Dermis blood vessel endothelial cell (primary cell): ENCODE data around the gene PAPPA. TPM values are rescaled to one million over a fixed set of nuclear protein-coding genes. Genes with fewer than 3 reads are reported as not detected.

ENCODE experiments used
- DNase-seq: peaks from one replicate; pipeline ENCODE4 v3.0.0; 2010
- total RNA-seq: library from RNA; depleted of rRNA; stranded (reverse); fragments of >200 nt; gene quantifications from 2 replicates; pipeline ENCODE4 v1.2.3, GENCODE V29; 2014

Gene PAPPA
- total RNA-seq, 1 donor from 2014 or later, result 0.34 TPM

DNA sequence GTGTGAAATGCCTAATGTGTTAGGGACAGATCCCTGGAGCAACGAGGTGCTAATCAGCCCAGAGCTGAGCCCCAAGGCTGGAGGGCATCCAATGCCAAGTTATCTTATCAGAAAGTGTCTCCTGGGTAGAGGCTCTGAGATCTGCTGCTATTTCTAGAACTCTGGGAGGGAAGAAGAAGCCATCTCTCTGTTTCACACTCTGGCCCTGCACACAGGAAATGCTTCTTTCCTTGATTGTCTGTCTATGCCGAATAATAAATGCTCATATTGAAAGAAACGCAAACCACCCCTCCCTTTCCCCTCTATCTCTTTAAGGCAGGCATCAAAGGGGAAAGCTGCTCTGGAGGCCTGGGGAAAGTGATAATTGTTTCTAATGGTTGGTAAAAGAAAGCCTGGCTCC is 166.7 kb downstream of the PAPPA start:
- no peak for DNase-seq

- DNase-seq, result no peak
These were observed 168.9 kb downstream of the PAPPA start for GRCh38 chr9:116322521-116322920.

GRCh38 chr9:116323012-116323411 is 169.4 kb downstream of the PAPPA start:
- DNase-seq, result no peak

GRCh38 chr9:116323571-116323970 is 170.0 kb downstream of the PAPPA start:
- DNase-seq, result no peak

DNA sequence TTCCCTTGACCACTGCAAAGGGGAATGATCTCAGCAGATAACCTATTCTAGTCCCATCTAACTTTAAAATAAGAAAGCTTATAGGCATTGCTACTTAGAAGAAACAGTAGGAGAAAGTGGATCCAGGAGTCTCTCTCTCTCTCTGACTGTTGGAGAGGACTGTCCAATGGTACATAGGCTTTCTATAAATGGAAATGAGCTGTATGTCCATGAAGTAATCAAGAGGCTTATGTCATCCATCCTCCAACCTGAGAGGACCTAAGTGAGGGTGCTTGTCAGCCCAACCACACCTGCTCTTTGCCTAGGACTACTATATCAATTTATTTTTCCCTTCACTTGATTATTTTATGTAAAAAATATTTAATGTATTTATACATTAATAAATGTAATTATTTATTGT is 172.3 kb downstream of the PAPPA start:
- no peak for DNase-seq

DNA sequence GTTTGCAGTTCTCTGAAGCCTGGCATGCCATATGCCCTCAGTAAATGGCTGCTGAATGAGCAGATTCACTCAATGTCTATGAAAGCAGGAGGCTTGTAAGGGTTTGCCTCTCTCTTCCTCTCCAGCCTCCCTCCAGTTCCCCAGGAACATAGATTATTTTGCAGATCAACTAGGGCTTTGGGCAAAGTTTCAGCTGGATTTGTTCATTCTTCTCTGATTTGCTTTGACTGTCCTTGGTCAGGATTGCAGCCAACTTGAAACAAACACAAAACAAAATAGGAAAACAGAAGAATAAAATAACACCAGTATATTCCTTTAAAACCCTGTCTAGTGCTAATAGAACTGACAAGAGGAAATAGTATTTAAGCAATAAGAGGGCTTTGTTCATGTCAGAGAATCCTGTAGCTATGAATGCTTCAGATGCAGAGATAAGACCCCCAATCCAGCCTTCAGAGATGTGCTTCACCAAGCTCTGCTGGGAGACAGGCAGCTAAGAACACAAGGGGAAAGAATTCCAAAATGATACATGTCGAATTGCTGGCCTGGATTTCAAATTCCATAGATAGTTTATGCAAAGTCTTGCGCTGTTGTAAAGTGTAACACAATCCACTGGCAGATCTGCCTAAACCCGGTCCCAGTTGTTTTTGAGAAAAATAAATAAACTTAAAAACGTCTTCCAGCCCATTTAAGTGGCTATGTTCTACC is 174.3 kb downstream of the PAPPA start:
- DNase-seq, result no peak

- no peak for DNase-seq
These were observed 175.9 kb downstream of the PAPPA start for GRCh38 chr9:116329470-116329869.

DNA sequence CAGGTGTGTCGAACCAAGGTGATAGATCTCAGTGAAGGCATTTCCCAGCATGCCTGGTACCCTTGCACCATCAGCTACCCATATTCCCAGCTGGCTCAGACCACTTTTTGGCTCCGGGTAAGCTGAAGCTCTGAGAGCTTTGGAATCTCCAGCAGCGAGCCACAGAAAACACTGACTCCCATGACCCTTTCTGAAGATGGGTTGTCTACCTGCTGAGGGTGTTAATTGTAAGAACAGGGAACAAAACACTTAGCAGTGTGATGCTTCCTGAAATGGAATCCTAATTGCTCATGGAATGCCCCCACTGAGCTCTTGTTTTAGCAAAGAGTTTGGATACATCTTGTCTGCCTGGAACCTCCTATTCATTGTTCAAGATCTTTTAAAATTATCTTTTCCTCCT is 177.7 kb downstream of the PAPPA start:
- DNase-seq, result no peak

DNA sequence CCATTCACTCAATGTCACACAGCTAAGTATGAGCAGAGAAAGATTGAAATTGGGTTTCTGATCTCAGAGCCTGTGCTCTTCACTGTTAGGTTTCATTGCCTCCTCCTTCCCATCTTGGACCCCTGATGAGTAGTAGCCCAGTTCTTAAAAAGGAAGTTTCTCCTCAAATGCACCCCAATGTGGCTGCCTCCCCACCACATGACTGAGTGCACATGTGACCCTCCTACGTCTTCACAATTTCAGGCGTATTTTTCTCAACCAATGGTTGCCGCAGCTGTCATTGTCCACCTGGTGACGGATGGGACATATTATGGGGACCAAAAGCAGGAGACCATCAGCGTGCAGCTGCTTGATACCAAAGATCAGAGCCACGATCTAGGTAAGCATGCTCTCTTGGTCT is 178.5 kb downstream of the PAPPA start:
- DNase-seq, result no peak

- no peak for DNase-seq
These were observed 179.7 kb downstream of the PAPPA start for GRCh38 chr9:116333254-116333653.

- no peak for DNase-seq
These were observed 181.1 kb downstream of the PAPPA start for GRCh38 chr9:116334546-116335150.

DNA sequence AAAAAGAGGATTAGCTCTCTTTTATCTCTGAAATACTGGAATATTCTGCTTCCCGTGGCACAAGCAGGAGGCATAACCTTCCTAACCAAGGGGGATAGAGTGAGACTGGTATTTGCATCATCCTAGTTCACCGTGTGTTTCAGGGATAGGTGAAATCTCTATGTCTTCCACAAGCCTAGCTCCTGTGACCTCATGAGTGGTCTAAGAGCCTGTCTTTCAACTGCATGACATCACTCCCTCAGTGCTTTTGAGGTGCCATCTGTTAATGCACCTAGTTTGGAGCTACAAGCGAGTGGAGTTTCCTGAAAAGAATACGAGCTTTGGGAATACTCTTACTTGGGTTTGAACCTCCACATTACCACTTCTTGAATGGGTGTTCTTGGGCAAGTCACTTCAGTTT is 181.8 kb downstream of the PAPPA start:
- no peak for DNase-seq

DNA sequence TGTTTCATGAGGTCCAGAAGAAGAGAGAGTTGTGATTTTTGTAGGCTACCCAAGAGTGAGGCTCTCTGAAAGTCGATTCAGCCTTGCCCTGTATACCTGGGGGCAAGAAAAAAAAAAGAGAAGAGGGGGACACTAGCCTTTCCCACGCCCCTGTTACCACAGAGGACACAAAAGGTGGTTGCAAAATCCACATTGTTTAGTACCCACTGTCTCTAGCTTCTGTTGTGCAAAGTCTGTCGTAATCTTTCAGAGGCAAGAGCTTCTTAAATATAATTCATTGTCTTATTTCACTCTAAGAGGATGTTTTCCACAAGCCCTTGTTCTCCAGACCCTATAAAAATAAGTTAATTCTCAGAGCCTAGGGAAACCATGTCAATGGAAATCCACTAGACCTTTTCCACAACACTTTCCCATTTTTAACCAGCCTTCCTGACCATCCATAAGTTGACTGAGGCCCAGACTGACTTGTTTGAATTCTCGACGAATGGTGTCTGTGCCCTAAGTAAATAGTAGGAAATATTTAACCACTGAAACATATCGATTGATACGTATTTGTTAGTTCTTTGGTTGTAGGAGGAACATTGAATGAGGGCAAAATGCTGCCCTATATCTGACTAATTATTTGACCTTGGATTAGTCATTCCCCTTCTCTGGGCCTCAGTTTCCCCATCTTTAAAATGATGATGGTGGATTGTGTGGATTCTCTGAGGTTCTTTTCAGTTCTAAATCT is 182.7 kb downstream of the PAPPA start:
- no peak for DNase-seq

- no peak for DNase-seq
These were observed 183.4 kb downstream of the PAPPA start for GRCh38 chr9:116337015-116337414.

DNA sequence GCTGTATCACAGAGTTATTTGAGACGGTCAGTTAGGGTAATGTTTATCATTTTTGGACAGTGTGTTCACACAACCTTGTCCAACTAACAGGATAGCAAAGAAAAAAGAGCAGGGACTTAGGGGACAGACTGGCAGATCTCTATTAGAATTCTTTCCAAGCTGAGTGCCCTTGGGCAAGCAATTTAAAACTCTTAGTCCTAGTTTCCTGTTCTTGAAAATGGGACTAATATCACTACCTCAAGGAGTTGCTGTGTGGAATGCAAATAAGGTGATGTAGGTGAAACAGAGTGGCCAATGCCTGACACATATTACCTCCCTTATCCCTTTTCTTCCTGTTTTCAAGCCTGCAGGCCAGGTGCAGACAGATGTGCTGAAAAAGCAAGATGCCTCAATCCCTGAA is 186.7 kb downstream of the PAPPA start:
- DNase-seq, result no peak

DNA sequence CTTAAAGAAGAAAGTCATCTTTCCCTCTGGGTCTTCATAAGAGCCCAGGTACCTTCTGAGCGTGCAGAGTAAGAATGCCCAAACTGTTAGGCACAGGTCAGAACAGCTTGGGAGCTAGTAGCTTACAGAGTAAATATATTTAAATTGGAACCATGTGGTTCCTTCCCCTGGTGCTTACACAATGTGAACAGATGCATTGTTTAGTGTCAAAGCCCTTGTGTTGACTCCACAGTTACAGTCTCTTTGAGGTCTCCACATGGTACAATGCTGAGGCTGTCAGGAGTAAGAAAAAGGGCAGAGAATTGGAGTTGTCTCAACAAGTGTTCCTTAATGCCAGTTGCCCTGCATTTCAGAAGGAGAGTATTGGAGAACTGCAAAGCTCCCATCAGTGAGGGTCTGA is 188.5 kb downstream of the PAPPA start:
- DNase-seq, result no peak

DNA sequence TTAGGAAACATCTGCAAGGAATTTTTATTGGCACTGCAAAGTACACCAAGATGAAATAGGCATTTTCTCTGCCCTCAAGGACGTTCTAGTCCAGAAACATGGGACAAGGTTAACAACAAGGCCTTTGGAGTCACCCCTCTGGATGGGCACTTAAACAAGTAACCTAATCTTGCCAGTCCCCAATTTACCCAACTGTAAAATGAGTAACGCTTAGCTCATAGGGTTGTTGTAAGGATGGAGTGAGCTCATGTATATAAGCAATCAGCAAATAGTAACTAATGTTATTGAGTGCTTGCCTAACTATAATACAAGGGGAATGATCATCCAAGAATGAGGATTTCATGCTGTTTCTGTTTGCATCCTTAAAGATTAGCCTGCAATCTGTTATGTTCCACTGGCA is 189.3 kb downstream of the PAPPA start:
- no peak for DNase-seq

DNA sequence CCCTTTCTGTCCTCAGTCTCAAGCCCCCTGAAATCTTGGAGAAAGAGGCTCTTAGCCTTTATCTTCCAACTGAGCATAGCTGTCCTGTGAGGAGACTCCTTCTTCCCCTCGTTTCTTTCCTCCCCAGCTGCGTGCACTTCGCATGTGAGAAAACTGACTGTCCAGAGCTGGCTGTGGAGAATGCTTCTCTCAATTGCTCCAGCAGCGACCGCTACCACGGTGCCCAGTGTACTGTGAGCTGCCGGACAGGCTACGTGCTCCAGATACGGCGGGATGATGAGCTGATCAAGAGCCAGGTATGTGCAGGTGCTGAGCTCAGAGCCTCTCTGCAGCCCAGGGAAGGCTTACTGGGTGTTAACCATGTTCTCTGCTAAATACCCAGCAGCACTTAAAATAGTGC is 190.8 kb downstream of the PAPPA start:
- no peak for DNase-seq

GRCh38 chr9:116345393-116345792 is 191.8 kb downstream of the PAPPA start:
- no peak for DNase-seq

- no peak for DNase-seq
These were observed 192.2 kb downstream of the PAPPA start for GRCh38 chr9:116345817-116346216.

DNA sequence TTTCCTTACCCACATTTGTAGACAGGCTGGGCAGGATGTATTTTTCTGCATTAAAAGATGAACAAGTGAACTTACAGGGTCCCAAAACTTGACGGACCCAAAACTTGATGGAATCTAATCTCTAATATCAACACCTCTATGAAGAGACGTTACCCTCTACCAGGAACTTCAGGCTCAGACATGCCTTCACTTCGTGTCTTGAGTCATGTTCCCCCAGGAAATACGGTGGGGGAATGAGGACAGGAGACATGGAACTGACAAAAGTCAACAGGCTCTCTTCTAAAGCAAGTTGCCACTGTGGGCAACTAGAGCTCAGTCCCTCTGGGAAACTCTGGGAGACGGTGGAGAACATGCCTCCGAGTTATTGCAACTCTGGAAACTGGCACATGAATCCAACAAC is 196.1 kb downstream of the PAPPA start:
- no peak for DNase-seq

DNA sequence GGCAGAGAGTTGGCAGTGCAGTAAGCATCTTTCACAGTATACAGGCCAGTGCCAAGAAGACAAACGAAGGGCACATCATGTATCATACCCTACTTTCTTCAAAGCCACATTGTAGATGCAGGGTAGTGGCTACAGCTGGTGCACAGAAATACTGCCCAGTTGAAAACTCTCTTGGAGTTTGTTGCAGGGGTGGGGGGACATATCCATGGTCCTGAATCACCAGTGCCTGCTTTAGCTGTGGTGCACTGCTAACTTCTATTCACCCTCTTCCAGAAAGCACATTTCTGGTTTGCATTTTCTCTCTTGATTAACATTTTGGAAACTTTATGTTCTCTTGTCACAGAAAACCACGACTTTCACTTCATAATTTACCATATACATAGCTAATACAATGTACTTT is 196.6 kb downstream of the PAPPA start:
- DNase-seq, result no peak

- DNase-seq, result no peak
These were observed 199.4 kb downstream of the PAPPA start for GRCh38 chr9:116352958-116353357.
